WTC11 (cell line): ENCODE measurements around the gene SLC28A1.

Experiments used
- NR2C2 ChIP-seq: sonication (generic); formaldehyde crosslinking; IDR thresholded peaks from 2 replicates; pipeline ENCODE4 v1.8.0; 2022; ENCODE audit warnings: mild to moderate bottlenecking, missing genetic modification reagents
- SMAD3 ChIP-seq: sonication (generic); formaldehyde crosslinking; IDR thresholded peaks from 2 replicates; pipeline ENCODE4 v1.8.0; 2022; ENCODE audit warnings: missing genetic modification reagents, mild to moderate bottlenecking, borderline replicate concordance
- TF ChIP-seq, protein P1 (sequence below): fragments of 200-600 bp; IDR thresholded peaks from 2 replicates; pipeline ENCODE4 v1.8.0; 2022; ENCODE audit warnings: antibody characterized with exemption
- TF ChIP-seq, protein P2 (sequence below): sonication (generic); formaldehyde crosslinking; IDR thresholded peaks from 2 replicates; pipeline ENCODE4 v1.8.1; 2023; ENCODE audit warnings: mild to moderate bottlenecking, moderate library complexity, missing genetic modification reagents
- TF ChIP-seq, protein P3 (sequence below): sonication (generic); formaldehyde crosslinking; IDR thresholded peaks from 2 replicates; pipeline ENCODE4 v1.8.1; 2022; ENCODE audit warnings: low read depth, mild to moderate bottlenecking, moderate library complexity, missing genetic modification reagents, borderline replicate concordance
- TF ChIP-seq, protein P4 (sequence below): sonication (generic); formaldehyde crosslinking; IDR thresholded peaks from 2 replicates; pipeline ENCODE4 v1.8.1; 2022; ENCODE audit warnings: low read depth, missing genetic modification reagents, borderline replicate concordance

DNA sequence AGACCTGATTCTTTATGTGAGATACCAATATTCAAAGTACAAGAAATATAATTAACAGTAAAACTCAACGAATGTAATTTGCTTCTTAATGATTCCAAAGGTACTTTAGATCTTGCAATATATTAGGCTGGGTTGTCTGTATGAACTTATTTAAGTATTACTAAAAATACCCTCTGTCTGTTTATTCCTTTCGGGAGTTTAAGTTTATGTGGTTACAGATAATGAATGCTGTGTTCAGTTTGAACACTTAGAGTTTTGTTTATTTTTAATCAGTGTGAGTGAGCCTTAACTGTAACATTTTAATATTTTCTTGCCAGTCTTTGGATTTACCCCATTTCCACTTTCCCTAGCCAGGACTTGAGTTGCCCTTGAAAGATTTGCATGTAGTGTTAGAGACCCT, 100.7 kb downstream of the SLC28A1 start:
- TF ChIP-seq, protein P1, sequence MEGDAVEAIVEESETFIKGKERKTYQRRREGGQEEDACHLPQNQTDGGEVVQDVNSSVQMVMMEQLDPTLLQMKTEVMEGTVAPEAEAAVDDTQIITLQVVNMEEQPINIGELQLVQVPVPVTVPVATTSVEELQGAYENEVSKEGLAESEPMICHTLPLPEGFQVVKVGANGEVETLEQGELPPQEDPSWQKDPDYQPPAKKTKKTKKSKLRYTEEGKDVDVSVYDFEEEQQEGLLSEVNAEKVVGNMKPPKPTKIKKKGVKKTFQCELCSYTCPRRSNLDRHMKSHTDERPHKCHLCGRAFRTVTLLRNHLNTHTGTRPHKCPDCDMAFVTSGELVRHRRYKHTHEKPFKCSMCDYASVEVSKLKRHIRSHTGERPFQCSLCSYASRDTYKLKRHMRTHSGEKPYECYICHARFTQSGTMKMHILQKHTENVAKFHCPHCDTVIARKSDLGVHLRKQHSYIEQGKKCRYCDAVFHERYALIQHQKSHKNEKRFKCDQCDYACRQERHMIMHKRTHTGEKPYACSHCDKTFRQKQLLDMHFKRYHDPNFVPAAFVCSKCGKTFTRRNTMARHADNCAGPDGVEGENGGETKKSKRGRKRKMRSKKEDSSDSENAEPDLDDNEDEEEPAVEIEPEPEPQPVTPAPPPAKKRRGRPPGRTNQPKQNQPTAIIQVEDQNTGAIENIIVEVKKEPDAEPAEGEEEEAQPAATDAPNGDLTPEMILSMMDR, result no peak
- TF ChIP-seq, protein P2, sequence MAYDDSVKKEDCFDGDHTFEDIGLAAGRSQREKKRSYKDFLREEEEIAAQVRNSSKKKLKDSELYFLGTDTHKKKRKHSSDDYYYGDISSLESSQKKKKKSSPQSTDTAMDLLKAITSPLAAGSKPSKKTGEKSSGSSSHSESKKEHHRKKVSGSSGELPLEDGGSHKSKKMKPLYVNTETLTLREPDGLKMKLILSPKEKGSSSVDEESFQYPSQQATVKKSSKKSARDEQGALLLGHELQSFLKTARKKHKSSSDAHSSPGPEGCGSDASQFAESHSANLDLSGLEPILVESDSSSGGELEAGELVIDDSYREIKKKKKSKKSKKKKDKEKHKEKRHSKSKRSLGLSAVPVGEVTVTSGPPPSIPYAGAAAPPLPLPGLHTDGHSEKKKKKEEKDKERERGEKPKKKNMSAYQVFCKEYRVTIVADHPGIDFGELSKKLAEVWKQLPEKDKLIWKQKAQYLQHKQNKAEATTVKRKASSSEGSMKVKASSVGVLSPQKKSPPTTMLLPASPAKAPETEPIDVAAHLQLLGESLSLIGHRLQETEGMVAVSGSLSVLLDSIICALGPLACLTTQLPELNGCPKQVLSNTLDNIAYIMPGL (CRISPR knock-in tag), result no peak
- no peak for TF ChIP-seq SMAD3 (CRISPR knock-in tag)
- no peak for TF ChIP-seq NR2C2 (CRISPR knock-in tag)
- TF ChIP-seq, protein P3, sequence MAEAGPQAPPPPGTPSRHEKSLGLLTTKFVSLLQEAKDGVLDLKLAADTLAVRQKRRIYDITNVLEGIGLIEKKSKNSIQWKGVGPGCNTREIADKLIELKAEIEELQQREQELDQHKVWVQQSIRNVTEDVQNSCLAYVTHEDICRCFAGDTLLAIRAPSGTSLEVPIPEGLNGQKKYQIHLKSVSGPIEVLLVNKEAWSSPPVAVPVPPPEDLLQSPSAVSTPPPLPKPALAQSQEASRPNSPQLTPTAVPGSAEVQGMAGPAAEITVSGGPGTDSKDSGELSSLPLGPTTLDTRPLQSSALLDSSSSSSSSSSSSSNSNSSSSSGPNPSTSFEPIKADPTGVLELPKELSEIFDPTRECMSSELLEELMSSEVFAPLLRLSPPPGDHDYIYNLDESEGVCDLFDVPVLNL (CRISPR knock-in tag), result no peak
- TF ChIP-seq, protein P4, sequence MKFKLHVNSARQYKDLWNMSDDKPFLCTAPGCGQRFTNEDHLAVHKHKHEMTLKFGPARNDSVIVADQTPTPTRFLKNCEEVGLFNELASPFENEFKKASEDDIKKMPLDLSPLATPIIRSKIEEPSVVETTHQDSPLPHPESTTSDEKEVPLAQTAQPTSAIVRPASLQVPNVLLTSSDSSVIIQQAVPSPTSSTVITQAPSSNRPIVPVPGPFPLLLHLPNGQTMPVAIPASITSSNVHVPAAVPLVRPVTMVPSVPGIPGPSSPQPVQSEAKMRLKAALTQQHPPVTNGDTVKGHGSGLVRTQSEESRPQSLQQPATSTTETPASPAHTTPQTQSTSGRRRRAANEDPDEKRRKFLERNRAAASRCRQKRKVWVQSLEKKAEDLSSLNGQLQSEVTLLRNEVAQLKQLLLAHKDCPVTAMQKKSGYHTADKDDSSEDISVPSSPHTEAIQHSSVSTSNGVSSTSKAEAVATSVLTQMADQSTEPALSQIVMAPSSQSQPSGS (CRISPR knock-in tag), result no peak
